Smooth muscle cell of the brain vasculature (primary cell): ENCODE measurements around the gene DMD.

Experiments
- DNase-seq: peaks from one replicate; pipeline ENCODE4 v3.0.0-alpha.2; 2012; ENCODE audit warnings: low read depth, low spot score

DMD gene

GRCh38 chrX:31130457-31131220, 2080.7 kb downstream of the DMD start:
- no peak for DNase-seq

DNA sequence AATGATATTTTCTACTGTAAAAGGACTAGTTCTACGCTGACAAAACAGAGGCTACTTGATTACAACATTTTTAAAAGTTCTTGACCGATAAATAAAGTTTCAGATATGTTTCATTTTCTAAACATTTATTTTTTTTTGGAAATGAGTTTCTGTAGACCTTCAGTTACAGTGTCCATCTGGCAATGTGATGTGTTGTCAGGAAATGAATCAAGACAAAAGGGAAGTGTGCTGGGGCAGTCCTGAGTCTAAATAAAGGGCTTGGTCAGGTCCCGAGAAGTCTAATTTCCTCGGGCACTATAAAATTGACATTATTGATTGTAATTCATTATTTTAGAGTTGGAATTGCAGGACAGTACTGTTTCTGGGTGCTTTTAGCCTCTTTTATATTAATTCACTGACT, 2082.5 kb downstream of the DMD start:
- no peak for DNase-seq

DNA sequence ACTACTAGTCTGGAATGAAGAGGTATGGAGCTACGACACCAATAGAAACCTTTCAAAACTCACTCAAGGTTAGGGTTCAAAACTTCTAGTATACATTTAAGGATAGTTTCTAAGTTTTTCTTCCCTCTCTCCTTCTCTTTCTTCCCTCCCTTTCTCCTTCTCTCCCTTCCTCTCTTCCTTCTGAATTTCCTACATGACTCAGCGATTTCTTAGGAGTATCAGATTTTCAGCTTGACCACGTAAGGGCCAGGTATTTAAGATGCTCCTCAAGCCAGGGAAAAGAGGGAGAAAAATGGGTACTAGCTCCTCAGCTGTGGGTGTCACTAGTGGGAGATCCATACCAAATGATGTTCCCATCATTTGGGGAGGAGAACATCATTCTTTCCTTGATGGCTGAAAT, 2083.6 kb downstream of the DMD start:
- DNase-seq, result no peak

DNA sequence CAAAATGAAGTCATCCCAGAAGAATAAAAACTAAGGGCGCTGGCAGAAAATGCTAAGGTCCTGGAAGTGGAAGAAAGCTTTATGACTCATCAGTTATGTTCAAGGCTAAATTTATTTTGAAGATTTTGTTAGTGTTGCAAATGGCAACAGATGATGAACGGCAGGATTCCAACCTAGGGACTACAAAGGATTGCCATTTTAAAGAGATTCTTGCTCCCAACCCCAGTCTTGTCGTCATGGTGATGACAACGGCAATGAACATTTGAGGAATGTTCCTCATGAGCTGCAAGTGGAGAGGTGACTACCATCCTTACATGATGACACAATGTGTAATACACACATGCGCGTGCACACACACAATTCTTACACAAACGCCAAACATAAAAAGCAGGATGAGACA, 2085.1 kb downstream of the DMD start:
- no peak for DNase-seq

DNA sequence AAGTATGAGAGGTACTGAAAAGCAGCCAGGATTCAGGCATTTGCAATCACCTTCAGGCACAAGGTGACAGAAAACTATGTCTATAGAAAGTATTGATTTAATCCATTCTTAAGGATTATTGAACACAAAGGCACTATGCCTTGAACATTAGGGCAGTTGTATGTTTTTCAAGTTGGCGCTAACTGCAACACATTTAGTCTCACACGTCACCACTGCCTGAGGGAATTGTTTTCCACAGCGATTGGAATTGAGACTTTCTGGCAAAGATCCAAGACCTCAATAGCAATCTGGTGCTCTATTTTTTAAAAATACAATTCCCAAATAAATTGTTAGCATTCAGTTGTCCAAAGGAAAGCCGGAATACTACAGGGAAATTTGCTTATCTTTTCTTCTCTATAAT, 2086.8 kb downstream of the DMD start:
- DNase-seq, result no peak

- no peak for DNase-seq
Observed at GRCh38 chrX:31123335-31123734, 2088.0 kb downstream of the DMD start.

- DNase-seq, result no peak
Observed at GRCh38 chrX:31117266-31117665, 2094.1 kb downstream of the DMD start.

GRCh38 chrX:31115398-31115797, 2096.0 kb downstream of the DMD start:
- DNase-seq, result no peak

DNA sequence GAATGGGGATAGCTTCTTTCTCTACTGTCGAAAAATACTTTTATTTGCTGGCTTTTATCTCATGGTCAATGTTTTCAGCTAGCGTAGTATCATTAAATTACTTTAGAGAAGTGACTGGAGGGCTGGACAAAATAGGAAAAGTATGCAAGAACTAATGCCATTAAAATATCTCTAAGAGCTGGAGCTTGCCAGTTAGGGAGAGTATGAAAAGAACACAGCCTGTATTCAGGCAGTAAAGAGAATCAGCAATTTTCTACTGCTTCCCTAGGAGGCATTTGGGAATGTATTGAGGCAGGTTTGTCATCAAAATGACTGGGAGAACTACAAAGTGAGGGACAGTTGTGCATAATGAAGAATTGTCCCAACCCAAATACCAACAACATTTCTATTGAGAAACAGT, 2096.5 kb downstream of the DMD start:
- no peak for DNase-seq

DNA sequence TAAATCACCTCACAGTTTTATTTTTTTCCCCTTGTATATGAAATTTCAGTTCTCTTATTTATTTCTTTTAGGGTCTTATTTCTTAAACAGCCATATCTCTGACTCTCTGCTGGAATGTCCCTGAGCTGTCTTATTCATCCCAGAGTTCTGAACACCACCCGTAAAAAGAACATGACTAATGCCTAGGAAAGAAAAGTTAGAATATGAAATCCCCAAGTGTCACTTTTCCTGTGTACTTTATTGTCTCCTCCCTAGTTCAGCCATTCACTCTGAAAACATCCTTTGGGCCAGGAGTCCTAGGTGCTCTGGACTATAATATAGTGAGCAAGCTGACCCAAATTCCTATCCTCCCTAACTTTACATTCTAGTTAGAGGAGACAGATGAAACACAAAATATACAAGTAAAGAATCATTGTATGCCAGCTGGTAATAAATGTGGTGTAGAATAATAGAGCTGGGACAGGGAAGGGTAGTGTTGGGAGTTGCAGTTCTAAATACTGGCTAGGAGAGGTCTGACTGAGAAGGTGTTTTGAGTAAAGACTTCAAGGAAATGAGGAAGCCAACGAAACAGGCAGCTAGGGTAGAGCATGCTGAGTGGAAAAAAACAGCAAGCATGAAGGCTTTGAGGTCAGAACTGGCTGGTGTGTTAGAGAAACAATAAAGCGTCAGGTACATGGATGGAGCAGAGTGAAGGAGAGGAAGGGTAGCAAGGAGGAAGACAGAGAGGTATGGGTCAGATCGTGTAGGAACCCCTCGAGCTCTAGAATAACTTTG, 2098.9 kb downstream of the DMD start:
- no peak for DNase-seq

DNA sequence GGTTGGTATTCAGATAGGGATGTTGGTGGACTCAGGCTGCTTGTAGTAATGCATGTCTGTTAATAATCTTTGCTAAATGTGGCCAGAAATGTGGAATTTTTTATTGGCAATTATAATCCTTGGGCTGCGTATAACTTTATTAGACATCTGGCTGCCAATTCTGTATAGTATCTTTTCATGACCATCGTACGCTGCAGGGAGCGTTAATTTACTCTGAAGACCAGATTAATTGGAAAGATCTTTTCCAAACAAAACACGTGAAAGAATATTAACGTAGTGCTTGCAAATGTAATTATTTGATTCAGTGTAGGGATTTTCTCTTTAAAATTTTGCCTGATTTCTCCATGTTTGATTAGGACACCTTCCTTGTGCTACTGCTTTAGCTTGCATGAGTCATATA, 2100.7 kb downstream of the DMD start:
- no peak for DNase-seq

GRCh38 chrX:31099536-31100090, 2111.7 kb downstream of the DMD start:
- no peak for DNase-seq

DNA sequence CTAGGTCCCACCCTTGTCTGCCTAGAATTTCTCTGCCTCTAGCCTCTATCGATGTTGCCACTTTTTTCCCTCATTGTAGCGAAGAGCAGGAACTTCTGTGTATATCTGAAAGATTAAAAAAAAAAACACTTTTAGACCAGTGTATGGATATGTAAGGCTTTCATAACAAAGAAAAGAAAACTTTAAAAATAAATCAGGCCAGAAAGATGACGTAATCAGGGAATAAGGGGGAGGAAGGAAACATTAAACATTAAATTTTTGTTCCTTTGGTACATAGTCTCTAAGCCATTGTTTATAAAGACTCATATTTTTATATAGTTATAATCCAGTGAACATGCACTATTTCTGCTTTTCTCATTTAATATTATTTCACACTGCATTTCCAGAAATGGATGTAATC, 2113.3 kb downstream of the DMD start:
- no peak for DNase-seq

- DNase-seq, result no peak
Observed at GRCh38 chrX:31093639-31093975, 2117.7 kb downstream of the DMD start.

- DNase-seq, result no peak
Observed at GRCh38 chrX:31092970-31093638, 2118.2 kb downstream of the DMD start.

GRCh38 chrX:31092476-31092875, 2118.9 kb downstream of the DMD start:
- no peak for DNase-seq

- DNase-seq, result no peak
Observed at GRCh38 chrX:31091819-31092218, 2119.5 kb downstream of the DMD start.

DNA sequence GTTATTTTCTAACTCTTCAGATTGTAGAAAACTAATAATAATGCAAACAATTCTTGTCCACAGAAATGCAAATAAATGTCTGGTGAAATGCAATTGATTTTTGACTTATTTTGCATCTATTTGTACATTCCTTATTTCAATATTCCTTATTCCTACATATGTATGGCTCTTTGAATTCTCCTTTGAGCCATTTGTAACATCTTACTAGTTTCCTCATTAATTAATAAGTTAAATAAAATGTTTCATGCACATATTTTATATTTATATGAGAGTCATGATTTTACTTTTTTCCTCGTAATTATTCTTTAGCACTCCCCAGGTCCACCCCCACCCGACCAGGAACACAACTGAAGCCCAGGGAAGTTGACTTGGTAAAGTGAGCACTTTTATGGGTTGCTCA, 2136.8 kb downstream of the DMD start:
- DNase-seq, result no peak

GRCh38 chrX:31071725-31072124, 2139.6 kb downstream of the DMD start, which contains the start of gene FTHL17:
Gene FTHL17 (minus strand): TSS chrX:31072041. CDS start chrX:31071953, 88 bp downstream.
- DNase-seq, result no peak

GRCh38 chrX:31071262-31071661, 2140.1 kb downstream of the DMD start:
- DNase-seq, result no peak

GRCh38 chrX:31070057-31070468, 2141.3 kb downstream of the DMD start:
- no peak for DNase-seq
